ENCODE results near the gene CIB4. TPM values are rescaled to one million over a fixed set of nuclear protein-coding genes. Genes with fewer than 3 reads are reported as not detected.

CIB4 gene
- total RNA-seq, 1 experiment from 2014 or later = not detected

DNA sequence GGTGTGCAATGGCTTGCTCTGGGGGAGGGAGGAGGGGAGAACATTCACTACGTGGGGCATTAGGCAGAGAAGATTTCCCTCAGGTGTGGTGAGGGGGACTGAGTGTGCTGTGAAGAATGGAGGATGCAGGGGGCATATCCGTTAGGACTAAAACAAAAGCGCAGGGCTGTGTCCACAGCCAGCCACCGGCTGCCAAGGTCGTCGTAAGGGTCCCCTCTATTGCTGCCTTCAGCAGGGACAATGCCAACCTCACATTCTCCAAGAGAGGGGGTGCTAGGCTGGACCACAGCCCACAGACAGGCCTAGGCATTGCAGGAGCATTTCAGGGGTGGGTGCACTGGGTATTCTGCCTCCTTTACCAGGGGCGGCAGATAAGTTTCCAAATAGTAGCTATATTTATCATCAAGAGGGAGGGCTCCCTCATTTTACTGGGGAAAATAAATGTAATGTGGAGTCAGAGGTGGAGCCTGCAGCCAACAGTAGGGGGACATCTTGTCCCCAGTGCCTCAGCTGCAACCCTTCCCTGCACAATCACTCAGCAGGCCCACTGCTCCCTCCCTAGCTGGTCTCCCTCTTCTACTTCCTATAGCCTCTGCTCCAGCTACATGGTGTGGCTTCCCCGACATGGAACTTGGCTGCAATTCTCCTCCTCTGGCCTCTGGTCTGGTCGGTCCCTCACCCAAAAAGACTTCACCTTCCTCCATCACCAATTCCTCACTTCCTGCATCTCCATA, 88.4 kb downstream of the CIB4 start:
- no peak for DNase-seq (ENCODE audit: low spot score)

DNA sequence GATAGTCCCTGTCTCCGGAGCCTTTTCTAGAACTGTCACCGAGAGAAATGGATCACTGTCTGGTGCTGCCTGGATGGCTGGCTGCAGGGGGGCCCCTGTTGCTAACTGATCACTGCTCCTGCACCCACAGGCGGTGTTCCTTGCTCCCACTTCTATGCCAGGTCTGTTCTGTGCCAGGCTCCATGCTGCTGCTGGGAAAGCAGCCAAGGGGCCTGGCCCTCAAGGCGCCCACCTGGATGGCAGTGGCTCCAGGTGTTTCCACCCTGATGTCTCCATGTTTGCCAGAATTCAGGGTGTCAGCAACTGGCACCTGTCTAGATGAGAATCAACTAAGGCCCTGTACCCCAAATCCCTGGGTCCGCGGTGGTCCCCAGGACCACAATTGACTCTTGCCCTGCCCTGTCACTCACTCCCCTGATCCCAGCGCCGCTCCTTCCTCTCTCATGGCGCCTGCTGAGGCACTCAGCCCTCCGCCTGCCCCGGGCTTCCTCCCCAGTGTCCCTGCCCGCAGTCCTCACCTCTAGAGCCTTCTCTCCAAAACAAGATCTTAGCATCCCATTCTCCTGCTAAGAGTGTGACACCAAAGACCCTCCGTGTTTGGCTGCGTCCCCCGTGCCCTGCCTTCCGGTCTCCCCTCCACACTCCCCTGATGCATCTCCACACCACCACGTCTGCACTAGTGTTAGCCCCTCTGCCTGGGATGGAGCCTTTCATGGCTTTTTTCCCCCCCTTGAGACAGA, 90.7 kb downstream of the CIB4 start:
- DNase-seq (ENCODE audit: low spot score) = no peak

GRCh38 chr2:26542676-26543505, 98.3 kb downstream of the CIB4 start:
- no peak for DNase-seq (ENCODE audit: low spot score)

GRCh38 chr2:26542194-26542455, 99.0 kb downstream of the CIB4 start:
- DNase-seq (ENCODE audit: low spot score) = no peak

DNA sequence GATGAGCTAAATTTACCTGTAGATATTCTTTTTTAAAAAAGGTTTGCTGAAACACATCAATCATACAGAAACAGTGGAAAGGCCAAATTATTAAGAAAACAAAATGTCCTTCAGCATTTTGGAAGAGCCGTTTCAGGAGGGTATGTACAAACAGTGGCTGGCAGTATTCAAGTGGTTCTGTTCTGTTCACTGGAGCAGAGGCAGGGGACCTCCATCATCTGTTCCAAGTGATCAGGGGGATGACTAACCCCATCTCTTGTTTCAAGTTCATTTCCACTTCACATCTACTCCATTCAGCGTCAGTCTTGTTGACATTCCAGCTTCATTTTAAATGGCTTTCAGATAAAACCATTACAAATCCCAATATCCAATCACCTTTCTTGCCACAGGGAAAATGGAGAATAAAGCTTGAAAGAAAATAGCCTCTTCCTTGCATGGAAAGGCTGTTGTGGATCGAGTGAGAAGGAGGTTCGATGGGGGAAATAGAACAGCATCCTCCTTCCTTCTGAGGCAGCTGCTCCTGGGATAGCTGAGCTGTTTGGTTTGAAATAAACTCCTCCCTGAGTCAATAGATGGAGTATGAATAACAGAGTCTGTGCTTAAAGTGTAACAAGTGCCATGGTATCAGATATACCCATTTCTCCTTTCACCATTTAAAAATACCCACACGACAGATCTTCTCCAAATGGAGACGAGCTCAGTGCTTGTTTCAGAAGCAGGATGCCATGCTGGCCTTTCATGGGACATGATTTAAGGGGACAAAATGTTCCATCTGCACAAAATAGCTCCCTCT, 99.6 kb downstream of the CIB4 start:
- no peak for DNase-seq (ENCODE audit: low spot score)

- DNase-seq (ENCODE audit: low spot score) = no peak
These were observed 100.2 kb downstream of the CIB4 start for GRCh38 chr2:26540961-26541360.

- no peak for DNase-seq (ENCODE audit: low spot score)
These were observed 100.9 kb downstream of the CIB4 start for GRCh38 chr2:26540306-26540705.

DNA sequence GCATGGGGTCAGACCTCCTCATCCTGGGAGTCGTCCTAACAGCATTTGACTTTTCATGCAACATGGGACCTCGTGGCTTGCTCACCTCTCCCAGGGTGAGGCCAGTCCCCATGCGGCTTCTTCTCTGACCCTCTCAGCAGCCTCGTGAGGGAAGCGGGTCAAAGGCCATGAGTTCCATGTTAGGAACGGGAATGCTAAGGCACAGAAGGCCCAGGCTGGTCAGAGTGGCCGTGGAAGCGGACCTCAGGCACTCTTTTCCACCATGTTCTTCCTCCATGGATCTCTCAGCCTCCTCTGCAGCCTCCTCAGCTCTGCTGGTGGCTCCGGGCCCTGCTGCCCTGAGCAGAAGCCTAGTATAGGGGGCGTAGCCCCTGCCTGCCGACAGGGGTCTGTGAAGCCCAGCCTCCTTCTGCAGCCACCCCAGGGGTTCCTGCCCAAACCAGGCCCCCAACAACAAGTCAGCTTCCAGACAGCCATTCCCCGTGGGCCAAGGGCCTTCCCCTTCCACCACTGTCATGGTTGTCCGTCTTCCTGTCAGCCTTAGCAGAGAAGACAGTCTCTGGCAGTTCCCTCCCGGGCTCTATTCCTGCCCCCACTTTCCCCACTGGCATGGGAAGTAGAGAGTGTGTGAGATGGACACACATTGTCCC, 103.2 kb downstream of the CIB4 start:
- no peak for DNase-seq (ENCODE audit: low spot score)

GRCh38 chr2:26537069-26537825, 103.9 kb downstream of the CIB4 start:
- DNase-seq (ENCODE audit: low spot score) = no peak

- DNase-seq (ENCODE audit: low spot score) = no peak
These were observed 104.6 kb downstream of the CIB4 start for GRCh38 chr2:26536371-26537068.

GRCh38 chr2:26535663-26536275, 105.4 kb downstream of the CIB4 start:
- DNase-seq (ENCODE audit: low spot score) = no peak

DNA sequence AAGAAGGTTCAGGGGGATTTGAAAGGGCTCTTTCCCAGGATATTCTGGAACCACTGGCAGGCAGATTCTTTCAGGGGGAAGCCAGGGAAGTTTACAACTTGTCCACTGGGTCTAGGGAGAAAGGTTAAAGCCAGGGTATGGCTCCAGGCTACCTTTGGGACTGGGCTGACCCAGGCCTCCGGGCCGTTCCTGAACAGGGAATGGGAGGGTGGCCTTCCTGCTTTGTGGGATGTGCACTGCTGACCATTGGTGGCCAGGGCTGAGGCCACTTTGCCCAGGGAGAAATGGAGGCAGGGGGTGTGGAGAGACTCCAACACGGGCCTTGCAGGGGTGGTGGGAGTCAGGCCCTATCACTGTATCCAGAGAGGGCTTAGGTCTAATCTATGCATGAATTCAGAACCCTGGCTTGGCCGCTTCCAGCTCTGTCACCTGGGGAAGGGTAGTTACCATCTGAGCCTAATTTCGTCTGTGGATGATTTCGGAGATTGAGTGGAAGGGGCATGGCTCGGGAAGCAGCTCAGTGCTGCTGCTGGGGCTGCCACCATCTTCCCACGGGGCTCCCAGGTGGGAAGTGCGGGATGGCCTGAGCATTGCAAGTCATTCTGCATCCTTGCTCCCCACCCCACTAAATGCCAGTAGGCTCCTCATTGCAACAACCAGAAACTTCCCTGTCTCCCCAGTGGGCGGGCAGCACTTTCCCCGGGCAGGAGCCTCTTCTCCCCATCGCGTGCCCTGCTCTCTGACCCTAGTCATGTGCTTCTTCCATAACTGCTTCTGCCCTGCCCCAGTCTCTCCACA, 106.1 kb downstream of the CIB4 start:
- no peak for DNase-seq (ENCODE audit: low spot score)

- DNase-seq (ENCODE audit: low spot score) = no peak
These were observed 106.9 kb downstream of the CIB4 start for GRCh38 chr2:26534098-26534864.

DNA sequence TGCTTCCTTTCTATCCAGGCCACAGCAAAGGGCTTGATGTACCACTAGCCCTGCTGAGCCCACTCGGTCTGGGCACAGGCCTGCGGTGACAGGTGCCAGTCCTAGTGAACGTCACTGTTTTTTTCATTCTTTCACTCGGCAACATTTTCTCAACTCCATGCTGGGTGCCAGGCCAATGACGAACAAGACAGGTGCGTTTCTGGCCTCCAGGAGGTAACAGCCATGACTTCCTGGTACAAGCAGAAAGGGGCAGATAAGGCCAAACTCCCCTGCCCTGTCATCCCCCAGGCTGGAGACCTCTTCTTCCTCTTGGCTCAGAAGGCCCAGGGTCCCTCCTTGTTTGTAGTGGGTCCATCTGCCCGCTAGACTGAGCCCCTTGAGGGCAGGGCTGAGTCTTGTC, 107.5 kb downstream of the CIB4 start:
- no peak for DNase-seq (ENCODE audit: low spot score)

GRCh38 chr2:26532301-26533250, 108.6 kb downstream of the CIB4 start:
- no peak for DNase-seq (ENCODE audit: low spot score)

All from HT-29 (cell line).